Adipocyte (in vitro differentiated cells): ENCODE results near the gene ELAVL2.

Experiments used
- DNase-seq: peaks from one replicate; pipeline ENCODE4 v3.0.0-alpha.2; 2015; ENCODE audit warnings: low read depth
- H3K27me3 ChIP-seq: replicated peaks from 2 replicates; pipeline ENCODE4 v1.7.0; 2013; ENCODE audit warnings: mild to moderate bottlenecking, low read length, moderate library complexity; ENCODE audit not compliant: control insufficient read depth, insufficient read depth
- H3K36me3 ChIP-seq: 2 replicates; pipeline ENCODE4 v1.7.0; 2013; ENCODE audit warnings: low read length, mild to moderate bottlenecking, moderate library complexity; ENCODE audit not compliant: control insufficient read depth, insufficient read depth, severe bottlenecking
- H3K4me1 ChIP-seq: 2 replicates; pipeline ENCODE4 v1.7.0; 2013; ENCODE audit warnings: mild to moderate bottlenecking, low read length, moderate library complexity; ENCODE audit not compliant: control insufficient read depth, insufficient read depth
- H3K4me3 ChIP-seq: 2 replicates; pipeline ENCODE4 v1.7.0; 2013; ENCODE audit warnings: mild to moderate bottlenecking, low read length, moderate library complexity
- H3K9ac ChIP-seq: 2 replicates; pipeline ENCODE4 v1.7.0; 2013; ENCODE audit warnings: mild to moderate bottlenecking, low read length, moderate library complexity
- H3K9me3 ChIP-seq: 2 replicates; pipeline ENCODE4 v1.7.0; 2013; ENCODE audit warnings: mild to moderate bottlenecking, low read length, moderate library complexity; ENCODE audit not compliant: control insufficient read depth

The ELAVL2 gene

GRCh38 chr9:23826120-23826629 is at the start of gene ELAVL2:
ELAVL2 (minus strand) TSS chr9:23826240; CDS start chr9:23762234, 64,006 bp downstream.
- no peaks in the 10 kb centered on the region for H3K36me3 ChIP-seq
- H3K9ac ChIP-seq = no peak within 1 kb of the TSS
- H3K9me3 ChIP-seq = no peaks in the 10 kb centered on the region
- H3K27me3 ChIP-seq = peaks cover 57% of the 10 kb centered on the region
- peaks cover 8% of the 10 kb centered on the region for H3K4me1 ChIP-seq
- DNase-seq = peak; percentile 96
- H3K4me3 ChIP-seq = peak within 1 kb of the TSS; percentile 83

- no peaks in the 10 kb centered on the region for H3K4me1 ChIP-seq
- no peaks in the 10 kb centered on the region for H3K27me3 ChIP-seq
- DNase-seq = no peak
- no peak overlapping the region for H3K9ac ChIP-seq
- H3K36me3 ChIP-seq = no peaks in the 10 kb centered on the region
- no peaks in the 10 kb centered on the region for H3K9me3 ChIP-seq
- H3K4me3 ChIP-seq = no peak overlapping the region
Observed at GRCh38 chr9:23858234-23858633, 32.2 kb upstream of the ELAVL2 start.

- no peak overlapping the region for H3K9ac ChIP-seq
- H3K4me1 ChIP-seq = no peaks in the 10 kb centered on the region
- DNase-seq = no peak
Observed at GRCh38 chr9:23855873-23856604, 30.0 kb upstream of the ELAVL2 start.

GRCh38 chr9:23850690-23851629 is 24.9 kb upstream of the ELAVL2 start:
- DNase-seq = peak; percentile 49
- Histone ChIP-seq H3K4me1 (no peaks in the 10 kb centered on the region), H3K9me3 (no peaks in the 10 kb centered on the region), H3K4me3 (peak overlapping the region; percentile 78), H3K27me3 (peaks cover 15% of the 10 kb centered on the region), H3K36me3 (no peaks in the 10 kb centered on the region), H3K9ac (no peak overlapping the region)

More at GRCh38 chr9:23855873-23856604, 30.0 kb upstream of the ELAVL2 start:
- Histone ChIP-seq H3K4me3 (no peak overlapping the region), H3K36me3 (no peaks in the 10 kb centered on the region), H3K9me3 (no peaks in the 10 kb centered on the region), H3K27me3 (peaks cover 4% of the 10 kb centered on the region)

- Histone ChIP-seq H3K36me3 (no peaks in the 10 kb centered on the region), H3K4me3 (peak overlapping the region; percentile 78), H3K9me3 (no peaks in the 10 kb centered on the region), H3K4me1 (no peaks in the 10 kb centered on the region), H3K9ac (no peak overlapping the region), H3K27me3 (peaks cover 15% of the 10 kb centered on the region)
- DNase-seq = peak; percentile 16
Observed at GRCh38 chr9:23850242-23850689, 24.2 kb upstream of the ELAVL2 start.

- Histone ChIP-seq H3K27me3 (peaks cover 15% of the 10 kb centered on the region), H3K4me3 (no peak overlapping the region), H3K9ac (no peak overlapping the region), H3K9me3 (no peaks in the 10 kb centered on the region), H3K4me1 (no peaks in the 10 kb centered on the region), H3K36me3 (no peaks in the 10 kb centered on the region)
- DNase-seq = no peak
Observed at GRCh38 chr9:23849379-23850035, 23.5 kb upstream of the ELAVL2 start.

- Histone ChIP-seq H3K9me3 (no peaks in the 10 kb centered on the region), H3K4me1 (no peaks in the 10 kb centered on the region), H3K9ac (no peak overlapping the region), H3K36me3 (no peaks in the 10 kb centered on the region), H3K27me3 (no peaks in the 10 kb centered on the region), H3K4me3 (no peak overlapping the region)
- DNase-seq = no peak
Observed at GRCh38 chr9:23842565-23843129, 16.6 kb upstream of the ELAVL2 start.

- Histone ChIP-seq H3K27me3 (no peaks in the 10 kb centered on the region), H3K9me3 (no peaks in the 10 kb centered on the region), H3K4me1 (no peaks in the 10 kb centered on the region), H3K36me3 (no peaks in the 10 kb centered on the region), H3K9ac (no peak overlapping the region), H3K4me3 (no peak overlapping the region)
- DNase-seq = no peak
Observed at GRCh38 chr9:23841304-23841703, 15.3 kb upstream of the ELAVL2 start.

- no peaks in the 10 kb centered on the region for H3K36me3 ChIP-seq
- DNase-seq = no peak
- peaks cover 2% of the 10 kb centered on the region for H3K27me3 ChIP-seq
- no peak overlapping the region for H3K4me3 ChIP-seq
- no peaks in the 10 kb centered on the region for H3K9me3 ChIP-seq
- H3K4me1 ChIP-seq = no peaks in the 10 kb centered on the region
- H3K9ac ChIP-seq = no peak overlapping the region
Observed at GRCh38 chr9:23837038-23837437, 11.0 kb upstream of the ELAVL2 start.

GRCh38 chr9:23830929-23831730 is 5.1 kb upstream of the ELAVL2 start:
- no peak for DNase-seq
- no peak overlapping the region for H3K4me3 ChIP-seq
- H3K9me3 ChIP-seq = no peaks in the 10 kb centered on the region
- no peaks in the 10 kb centered on the region for H3K36me3 ChIP-seq
- no peak overlapping the region for H3K9ac ChIP-seq
- H3K4me1 ChIP-seq = no peaks in the 10 kb centered on the region
- peaks cover 27% of the 10 kb centered on the region for H3K27me3 ChIP-seq
